Esophagus squamous epithelium (tissue), 5 donors: ENCODE data around the gene MOGAT3. TPM values are rescaled to one million over a fixed set of nuclear protein-coding genes. Genes with fewer than 3 reads are reported as not detected.

ENCODE experiments used
- DNase-seq: peaks from one replicate; lab custom pipeline; 2025; lab: John Stamatoyannopoulos, UW
- H3K27ac ChIP-seq, 4 donors: fragments of 200-600 bp; sonication (generic); one replicate each; pipeline ENCODE4 v1.5.1; 2016 to 2019; ENCODE audit warnings: mild to moderate bottlenecking in 1 of 4
- H3K27me3 ChIP-seq, 4 donors: fragments of 200-600 bp; sonication (generic); 1 replicate in 3 of 4; 2 replicates in 1 of 4; pipeline versions ENCODE4 v1.5.1 to v1.6.0; 2017 to 2021; ENCODE audit warnings: antibody characterized with exemption in 1 of 4
- H3K36me3 ChIP-seq, 3 donors: fragments of 200-600 bp; sonication (generic); one replicate each; pipeline ENCODE4 v1.5.1; 2016 to 2019
- H3K4me1 ChIP-seq, 3 donors: fragments of 200-600 bp; sonication (generic); one replicate each; pipeline ENCODE4 v1.5.1; 2017 to 2019
- H3K4me3 ChIP-seq, 4 donors: fragments of 200-600 bp; sonication (generic); 1 replicate in 3 of 4; 2 replicates in 1 of 4; pipeline ENCODE4 v1.5.1; 2016 to 2019; ENCODE audit warnings: mild to moderate bottlenecking in 2 of 4, moderate library complexity in 1 of 4
- H3K9me3 ChIP-seq, 3 donors: fragments of 200-600 bp; sonication (generic); one replicate each; pipeline ENCODE4 v1.5.1; 2016 to 2019
- POLR2A ChIP-seq, 4 donors: fragments of 450-650 bp; IDR thresholded peaks; one replicate each; pipeline ENCODE4 v1.6.1; 2017; ENCODE audit warnings: antibody characterized with exemption in 4 of 4, mild to moderate bottlenecking in 4 of 4, moderate library complexity in 3 of 4
- WGBS, 2 donors: methylation state at CpG; one replicate each; pipeline ENCODE4 v1.1.5; 2018; 5-methylcytosine and 5-hydroxymethylcytosine counted together
- intact Hi-C: fragments of 100-400 bp; cut with DNase I; formaldehyde crosslinking; loops from one replicate; pipeline ENCODE4 v1.15.0; 2022
- total RNA-seq, 4 donors: library from RNA; depleted of rRNA; stranded (reverse); fragments of >200 nt; gene quantifications; one replicate each; pipeline ENCODE4 v1.1.0, GENCODE V29; 2016
- TF ChIP-seq, protein P1 (sequence below), 6 experiments: fragments of 450-650 bp in 4 of 6; fragments of 200-600 bp in 2 of 6; sonication (generic) in 2 of 6; IDR thresholded peaks; one replicate each; pipeline ENCODE4 v1.5.1; 2016 to 2019; ENCODE audit warnings: antibody characterized with exemption in 6 of 6, mild to moderate bottlenecking in 4 of 6, moderate library complexity in 4 of 6
- donor health status: DM: yes; HTN: yes; CAD: no.

Gene MOGAT3
- total RNA-seq, 4 donors from 2014 or later = not detected

- TF ChIP-seq, protein P1, sequence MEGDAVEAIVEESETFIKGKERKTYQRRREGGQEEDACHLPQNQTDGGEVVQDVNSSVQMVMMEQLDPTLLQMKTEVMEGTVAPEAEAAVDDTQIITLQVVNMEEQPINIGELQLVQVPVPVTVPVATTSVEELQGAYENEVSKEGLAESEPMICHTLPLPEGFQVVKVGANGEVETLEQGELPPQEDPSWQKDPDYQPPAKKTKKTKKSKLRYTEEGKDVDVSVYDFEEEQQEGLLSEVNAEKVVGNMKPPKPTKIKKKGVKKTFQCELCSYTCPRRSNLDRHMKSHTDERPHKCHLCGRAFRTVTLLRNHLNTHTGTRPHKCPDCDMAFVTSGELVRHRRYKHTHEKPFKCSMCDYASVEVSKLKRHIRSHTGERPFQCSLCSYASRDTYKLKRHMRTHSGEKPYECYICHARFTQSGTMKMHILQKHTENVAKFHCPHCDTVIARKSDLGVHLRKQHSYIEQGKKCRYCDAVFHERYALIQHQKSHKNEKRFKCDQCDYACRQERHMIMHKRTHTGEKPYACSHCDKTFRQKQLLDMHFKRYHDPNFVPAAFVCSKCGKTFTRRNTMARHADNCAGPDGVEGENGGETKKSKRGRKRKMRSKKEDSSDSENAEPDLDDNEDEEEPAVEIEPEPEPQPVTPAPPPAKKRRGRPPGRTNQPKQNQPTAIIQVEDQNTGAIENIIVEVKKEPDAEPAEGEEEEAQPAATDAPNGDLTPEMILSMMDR (IDR thresholded peaks at IDR 0.05) = peak; percentile 65 to 88 (median 76)
- no peak for TF ChIP-seq POLR2A (IDR thresholded peaks at IDR 0.05)
- H3K27ac ChIP-seq = no peak overlapping the region
- WGBS, 2 donors = 3 to 6% methylated on average over 3 to 15 of the region's 33 CpGs
- H3K27me3 ChIP-seq = peaks cover 33 to 100% (median 81%) of the 10 kb centered on the region in 4 donors
- intact Hi-C loops = no loop called here
- no peak for DNase-seq
- peaks cover 31 to 72% (median 34%) of the 10 kb centered on the region in 3 donors for H3K4me1 ChIP-seq
- no peaks in the 10 kb centered on the region for H3K36me3 ChIP-seq
- no peak overlapping the region for H3K4me3 ChIP-seq
- no peaks in the 10 kb centered on the region for H3K9me3 ChIP-seq
Observed at GRCh38 chr7:101169838-101170551, 30.8 kb downstream of the MOGAT3 start.

- H3K27me3 ChIP-seq = peaks cover 29 to 100% (median 83%) of the 10 kb centered on the region in 4 donors
- WGBS, 2 donors = 0 to 2% methylated on average over 12 to 16 of the region's 18 CpGs
- peaks cover 39 to 75% (median 41%) of the 10 kb centered on the region in 3 donors for H3K4me1 ChIP-seq
- H3K36me3 ChIP-seq = no peaks in the 10 kb centered on the region
- DNase-seq = no peak
- H3K27ac ChIP-seq = no peak overlapping the region
- no peaks in the 10 kb centered on the region for H3K9me3 ChIP-seq
- no peak overlapping the region for H3K4me3 ChIP-seq
- TF ChIP-seq, protein P1 (IDR thresholded peaks at IDR 0.05) = no peak
- no peak for TF ChIP-seq POLR2A (IDR thresholded peaks at IDR 0.05)
- intact Hi-C loops = no loop called here
Observed at GRCh38 chr7:101169110-101169837, 31.6 kb downstream of the MOGAT3 start.

GRCh38 chr7:101168412-101169049, 32.3 kb downstream of the MOGAT3 start:
- intact Hi-C loops = no loop called here
- Histone ChIP-seq H3K27me3 (peaks cover 22 to 100% (median 82%) of the 10 kb centered on the region in 4 donors), H3K4me3 (no peak overlapping the region), H3K36me3 (no peaks in the 10 kb centered on the region), H3K27ac (no peak overlapping the region), H3K9me3 (no peaks in the 10 kb centered on the region), H3K4me1 (peaks cover 42 to 75% (median 45%) of the 10 kb centered on the region in 3 donors)
- DNase-seq = no peak
- TF ChIP-seq POLR2A (IDR thresholded peaks at IDR 0.05) = no peak
- TF ChIP-seq, protein P1 (IDR thresholded peaks at IDR 0.05) = no peak
- 0% methylated on average over 1 to 6 of the region's 6 CpGs for WGBS, 2 donors

DNA sequence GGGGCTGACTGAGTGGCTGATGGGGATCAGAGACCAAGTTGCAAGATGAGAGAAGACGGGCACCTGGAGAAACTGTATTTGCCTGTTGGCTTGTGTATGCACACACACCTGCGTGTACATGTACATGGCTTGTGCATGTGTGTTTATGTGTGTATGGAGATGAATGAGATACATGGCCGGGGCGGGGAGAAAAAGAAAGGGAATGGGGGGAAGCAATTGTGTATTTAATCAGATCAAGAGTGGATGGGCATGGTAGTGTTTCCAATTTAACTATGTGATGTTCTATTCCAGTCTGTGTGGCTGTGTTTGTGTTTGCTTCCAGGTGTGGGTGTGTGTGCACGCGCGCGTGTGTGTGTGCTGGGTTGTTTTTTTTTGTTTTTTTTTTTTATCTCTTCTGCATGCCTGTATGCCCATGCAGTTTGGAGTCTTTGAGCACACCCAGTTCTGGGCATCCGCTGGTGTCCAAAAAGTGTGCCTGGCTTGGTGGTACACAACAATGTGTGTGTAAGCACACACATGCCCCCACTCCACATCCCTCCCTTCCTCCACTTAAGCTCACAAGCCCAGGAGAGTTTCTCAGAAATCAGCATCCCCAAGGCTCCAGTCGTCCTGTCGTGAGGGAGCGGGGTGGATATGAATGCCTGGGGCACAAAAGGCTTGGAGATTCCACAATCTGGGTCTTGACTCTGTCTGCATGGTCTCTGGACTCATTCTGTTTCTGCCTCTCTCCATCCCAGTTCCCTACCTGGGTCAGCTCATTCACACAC, 33.0 kb downstream of the MOGAT3 start:
- peaks cover 43 to 75% (median 44%) of the 10 kb centered on the region in 3 donors for H3K4me1 ChIP-seq
- no peaks in the 10 kb centered on the region for H3K9me3 ChIP-seq
- no peak overlapping the region for H3K27ac ChIP-seq
- intact Hi-C loops = no loop called here
- DNase-seq = no peak
- H3K27me3 ChIP-seq = peaks cover 17 to 100% (median 76%) of the 10 kb centered on the region in 4 donors
- WGBS, 2 donors = 2 to 3% methylated on average over 12 of the region's 12 CpGs
- TF ChIP-seq, protein P1 (IDR thresholded peaks at IDR 0.05) = no peak
- TF ChIP-seq POLR2A (IDR thresholded peaks at IDR 0.05) = no peak
- no peak overlapping the region for H3K4me3 ChIP-seq
- H3K36me3 ChIP-seq = no peaks in the 10 kb centered on the region
